ENCODE data around the gene PCGF1. TPM values are rescaled to one million over a fixed set of nuclear protein-coding genes. Genes with fewer than 3 reads are reported as not detected.

Gene PCGF1
- polyA plus RNA-seq, 4 donors: 26.4 to 33.3 (median 28.9) TPM

GRCh38 chr2:74516650-74517049 lies 9.2 kb upstream of the PCGF1 start:
- no peak for DNase-seq (ENCODE audit: low read depth in 4 of 4, low spot score in 2 of 4)

- DNase-seq (ENCODE audit: low read depth in 4 of 4, low spot score in 2 of 4): no peak
These were observed 8.6 kb upstream of the PCGF1 start for GRCh38 chr2:74515981-74516633.

DNA sequence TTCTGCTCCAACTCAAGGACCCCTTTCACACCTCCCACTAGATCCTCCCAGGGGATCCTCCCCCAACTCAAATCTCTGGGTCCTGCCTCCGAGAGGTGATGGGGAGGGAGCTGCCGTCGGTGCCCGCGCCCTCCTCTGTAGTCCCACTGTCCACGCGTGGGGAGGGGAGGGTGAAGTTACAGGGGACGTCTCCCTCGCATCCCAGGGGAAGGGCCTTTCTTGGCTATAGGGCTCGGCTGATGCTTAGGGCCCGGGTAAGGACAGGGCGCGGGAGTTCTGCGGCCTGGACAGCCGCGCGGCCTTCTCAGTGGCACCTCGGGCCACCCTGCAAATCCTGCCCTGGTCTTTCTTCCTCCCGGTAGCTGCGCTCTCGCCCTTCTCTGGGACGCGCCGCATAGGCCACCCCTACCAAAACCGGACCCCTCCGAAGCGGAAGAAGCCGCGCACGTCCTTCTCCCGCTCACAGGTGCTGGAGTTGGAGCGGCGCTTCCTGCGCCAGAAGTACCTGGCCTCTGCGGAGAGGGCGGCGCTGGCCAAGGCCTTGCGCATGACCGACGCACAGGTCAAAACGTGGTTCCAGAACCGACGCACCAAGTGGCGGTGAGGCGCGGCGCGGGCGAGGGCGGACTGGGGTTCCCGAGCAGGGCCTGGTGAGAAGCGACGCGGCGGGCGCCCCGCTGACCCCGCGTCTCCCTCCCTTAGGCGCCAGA lies 7.9 kb upstream of the PCGF1 start:
- no peak for DNase-seq (ENCODE audit: low read depth in 4 of 4, low spot score in 2 of 4)

DNA sequence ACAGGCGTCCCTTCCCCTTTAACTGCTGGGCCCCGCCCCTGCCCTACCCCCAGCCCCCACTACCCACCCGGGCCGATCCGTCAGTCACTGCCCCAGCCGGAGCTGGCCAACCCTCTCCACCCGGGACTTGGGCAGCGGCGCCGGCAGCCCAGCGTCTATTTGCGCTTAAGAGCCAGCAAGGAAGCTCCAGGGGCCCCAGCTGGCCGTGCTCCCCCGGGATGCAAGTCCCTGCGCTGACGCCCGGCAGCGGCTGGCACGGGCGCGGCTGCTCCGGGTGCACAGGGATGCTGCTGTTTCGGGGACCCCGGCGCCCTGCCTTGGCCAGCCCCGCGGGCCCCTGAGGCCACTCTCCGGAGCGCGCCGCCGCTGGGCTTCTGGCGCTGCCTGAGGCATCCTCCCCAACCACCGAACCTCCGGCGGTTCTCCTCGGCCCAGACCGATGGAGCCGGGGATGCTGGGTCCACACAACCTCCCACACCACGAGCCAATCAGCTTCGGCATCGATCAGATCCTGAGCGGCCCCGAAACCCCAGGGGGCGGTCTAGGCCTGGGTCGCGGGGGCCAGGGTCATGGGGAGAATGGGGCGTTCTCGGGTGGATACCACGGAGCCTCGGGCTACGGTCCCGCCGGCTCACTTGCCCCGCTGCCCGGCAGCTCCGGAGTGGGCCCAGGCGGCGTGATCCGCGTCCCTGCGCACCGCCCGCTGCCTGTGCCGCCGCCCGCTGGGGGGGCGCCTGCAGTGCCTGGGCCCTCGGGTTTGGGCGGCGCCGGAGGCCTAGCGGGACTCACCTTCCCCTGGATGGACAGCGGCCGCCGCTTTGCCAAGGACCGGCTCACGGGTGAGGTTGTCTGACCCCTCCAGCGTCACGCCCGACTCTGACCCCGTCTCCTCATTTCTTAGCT lies 7.1 kb upstream of the PCGF1 start, which contains the start of gene TLX2:
Gene TLX2 (plus strand): TSS at position 83 of the 903 bp plus-strand sequence. CDS start 357 bp downstream, at position 440.
- DNase-seq (ENCODE audit: low read depth in 4 of 4, low spot score in 2 of 4): no peak

- DNase-seq (ENCODE audit: low read depth in 4 of 4, low spot score in 2 of 4): no peak
These were observed 6.3 kb upstream of the PCGF1 start for GRCh38 chr2:74513605-74514367.

DNA sequence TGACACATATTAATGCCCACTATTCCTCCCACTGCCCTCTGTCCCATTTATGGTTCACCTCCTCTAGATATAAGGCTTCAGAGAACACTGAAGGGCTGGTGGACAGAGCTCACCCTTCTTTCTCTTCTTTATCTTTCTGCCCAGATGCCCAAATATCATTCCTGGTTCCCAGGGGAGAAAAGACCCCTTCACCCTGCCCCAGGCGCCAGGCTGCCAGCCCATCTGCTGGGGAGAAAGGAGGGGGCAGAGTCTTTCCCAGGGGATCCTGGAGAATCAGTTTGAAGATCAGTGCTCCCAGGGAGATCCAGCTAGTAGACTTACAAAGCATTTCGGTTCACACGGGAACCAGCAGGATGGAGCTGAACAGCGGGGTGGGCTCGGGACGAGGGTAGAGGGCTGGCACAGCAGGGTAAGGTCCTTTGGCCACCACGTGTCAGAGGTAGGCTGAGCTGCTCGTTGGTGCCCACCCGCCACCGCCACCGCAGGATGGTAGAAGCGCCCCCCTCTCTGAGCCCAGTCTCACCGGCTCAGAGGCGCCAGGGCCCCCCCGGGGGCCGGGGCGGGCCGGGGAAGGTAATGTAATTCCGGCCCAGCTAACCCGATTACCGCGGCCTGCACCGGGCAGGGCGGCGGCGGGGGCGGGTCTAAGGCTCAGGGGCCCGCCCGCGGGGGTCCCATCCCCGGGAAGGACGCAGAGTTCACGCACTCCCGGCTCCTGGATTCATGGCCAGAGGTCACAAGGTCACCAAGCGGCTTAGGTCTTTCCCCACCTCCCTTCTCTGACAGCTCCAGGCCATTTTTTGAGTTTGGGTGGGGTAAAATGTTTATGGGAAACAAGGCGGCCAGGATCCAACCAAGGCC lies 5.5 kb upstream of the PCGF1 start:
- DNase-seq (ENCODE audit: low read depth in 4 of 4, low spot score in 2 of 4): no peak

DNA sequence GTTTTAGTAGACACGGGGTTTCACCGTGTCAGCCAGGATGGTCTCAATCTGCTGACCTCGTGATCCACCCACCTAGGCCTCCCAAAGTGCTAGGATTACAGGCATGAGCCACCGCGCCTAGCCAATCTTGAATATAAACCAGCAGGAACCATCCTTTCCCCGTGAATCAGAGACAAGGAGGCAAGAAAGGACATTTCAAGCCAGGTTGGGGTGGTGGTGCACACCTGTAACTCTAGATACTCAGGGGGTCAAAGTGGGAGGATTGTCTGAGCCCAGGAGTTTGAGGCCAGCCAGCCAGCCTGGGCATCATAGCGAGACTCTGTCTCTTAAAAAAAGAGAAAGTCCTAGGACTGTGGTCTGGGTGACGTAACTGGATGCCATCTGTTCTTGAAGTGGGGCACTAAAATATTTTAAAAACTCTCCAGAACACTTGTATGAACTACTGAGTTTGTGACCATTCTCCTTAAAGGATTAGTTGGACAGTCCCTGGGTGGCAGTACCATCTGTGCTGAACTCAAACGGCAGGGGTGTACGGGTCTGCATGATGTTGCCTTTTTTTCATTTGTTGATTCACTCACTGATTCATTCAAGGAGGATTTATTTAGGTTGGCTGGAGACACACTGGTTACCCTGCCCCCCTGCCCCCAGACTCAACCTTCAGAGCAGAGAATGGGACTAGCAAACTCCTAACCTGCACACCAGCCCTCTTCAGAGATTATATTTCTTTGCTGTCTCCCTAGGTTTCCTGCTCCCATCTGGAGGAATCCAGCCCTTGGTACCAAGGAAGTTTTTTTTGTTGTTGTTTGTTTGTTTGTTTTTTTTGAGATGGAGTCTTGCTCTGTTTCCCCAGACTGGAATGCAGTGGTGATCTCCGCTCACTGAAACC lies 3.9 kb upstream of the PCGF1 start:
- no peak for DNase-seq (ENCODE audit: low read depth in 4 of 4, low spot score in 2 of 4)

DNA sequence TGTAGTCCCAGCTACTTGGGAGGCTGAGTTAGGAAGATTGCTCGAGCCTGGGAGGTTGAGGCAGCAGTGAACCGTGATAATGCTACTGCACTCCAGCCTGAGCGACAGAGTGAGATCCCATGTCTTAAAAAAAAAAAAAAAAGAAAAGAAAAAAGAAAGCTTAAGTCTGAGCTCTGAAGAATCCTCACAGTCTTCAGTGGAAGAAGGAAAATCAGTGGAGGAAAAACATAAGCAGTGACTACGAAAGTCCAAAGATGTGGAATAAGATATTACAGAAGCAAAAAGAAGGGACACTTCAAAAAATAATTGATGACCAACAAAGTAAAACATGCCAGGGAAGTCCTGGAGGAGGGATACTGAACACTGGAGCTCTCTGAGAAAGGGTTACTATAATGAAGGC lies 2.8 kb upstream of the PCGF1 start:
- DNase-seq (ENCODE audit: low read depth in 4 of 4, low spot score in 2 of 4): no peak

DNA sequence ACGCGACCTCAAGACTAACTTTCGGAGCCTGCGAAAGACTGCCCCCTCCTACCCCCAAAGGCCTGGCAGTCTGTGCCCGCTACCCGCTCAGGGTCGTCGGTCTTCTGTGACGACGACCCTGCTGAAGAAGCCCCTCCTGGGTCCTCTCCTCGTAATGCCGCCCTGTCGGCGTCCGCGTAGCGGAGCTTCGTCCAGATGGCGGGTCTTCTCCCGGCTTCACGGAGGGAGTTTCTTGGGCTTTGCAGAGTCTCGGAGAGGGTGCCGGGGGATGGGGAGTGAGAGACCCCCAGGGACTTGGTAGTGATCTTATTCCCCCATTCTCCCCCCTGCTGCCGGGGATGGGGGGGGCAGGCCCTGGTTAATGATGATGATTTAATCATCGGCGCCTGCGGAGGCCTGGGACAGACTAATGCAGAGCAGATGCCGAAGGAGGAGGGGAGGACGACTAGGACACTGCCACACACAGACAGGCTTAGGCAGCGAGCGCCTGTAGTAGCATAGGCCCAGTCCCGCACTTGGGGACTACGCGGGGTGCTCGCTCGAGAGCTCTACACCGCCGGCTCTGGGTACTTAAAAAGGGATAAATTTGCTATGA lies 528 bp upstream of the PCGF1 start:
- no peak for DNase-seq (ENCODE audit: low read depth in 4 of 4, low spot score in 2 of 4)

DNA sequence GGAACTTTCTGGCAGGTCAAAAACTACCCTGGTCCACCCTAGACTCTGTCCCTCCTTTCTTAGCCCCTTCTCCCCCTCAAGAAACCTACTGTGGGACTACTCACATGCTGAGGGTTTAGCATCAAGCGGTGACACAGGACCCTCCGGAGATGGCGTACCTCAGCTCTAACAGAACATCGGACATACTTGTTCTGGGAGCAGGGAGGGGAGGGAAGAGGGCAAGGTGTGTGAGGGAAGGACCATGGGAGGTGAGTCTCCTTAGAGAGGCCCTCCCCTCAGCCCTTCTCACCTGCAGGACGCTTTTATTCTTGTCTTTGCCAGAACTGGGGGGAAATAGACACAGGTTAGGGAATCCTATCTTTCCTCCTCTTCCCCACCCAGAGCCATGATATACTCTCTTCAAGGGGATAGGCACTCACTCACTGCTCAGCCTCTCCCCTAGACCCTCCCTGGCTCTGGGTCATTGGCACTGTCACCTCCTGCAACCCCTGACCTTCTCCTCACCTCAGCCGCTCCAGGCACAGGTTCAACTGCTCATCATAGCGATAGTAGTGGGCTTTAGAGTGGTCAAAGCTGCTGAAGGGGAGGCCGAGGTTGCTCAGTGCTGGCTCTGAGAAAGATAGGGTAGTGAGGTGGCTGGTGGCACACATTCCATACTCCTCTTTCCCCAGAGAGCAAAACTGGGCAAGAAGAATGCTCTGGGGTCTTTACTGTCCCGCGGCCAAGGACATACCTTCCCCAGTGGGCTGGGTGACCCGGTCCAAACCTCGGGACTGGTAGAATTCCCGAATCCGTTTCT lies 1.8 kb downstream of the PCGF1 start:
- DNase-seq (ENCODE audit: low read depth in 4 of 4, low spot score in 2 of 4): no peak

DNA sequence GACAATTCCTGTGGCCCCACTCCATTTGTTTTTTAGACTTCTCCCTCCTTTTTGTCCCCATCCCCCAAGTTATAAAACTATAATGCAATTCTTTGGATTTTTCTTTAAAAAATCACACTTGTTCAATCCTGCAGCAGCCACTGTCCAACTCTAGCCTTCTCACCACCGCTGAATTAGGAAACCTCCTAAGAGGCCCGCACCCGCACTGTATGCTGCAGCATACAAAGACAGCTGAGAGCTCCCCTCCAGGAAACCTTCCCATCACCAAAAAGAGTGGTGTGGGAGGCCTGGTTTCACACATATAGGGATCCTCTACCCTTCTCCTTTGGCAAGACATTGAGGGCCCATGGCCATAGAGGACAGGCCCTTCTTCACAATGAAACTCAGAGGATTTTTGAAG lies 2.9 kb downstream of the PCGF1 start:
- DNase-seq (ENCODE audit: low read depth in 4 of 4, low spot score in 2 of 4): no peak

GRCh38 chr2:74503506-74504475 lies 3.7 kb downstream of the PCGF1 start:
- no peak for DNase-seq (ENCODE audit: low read depth in 4 of 4, low spot score in 2 of 4)

DNA sequence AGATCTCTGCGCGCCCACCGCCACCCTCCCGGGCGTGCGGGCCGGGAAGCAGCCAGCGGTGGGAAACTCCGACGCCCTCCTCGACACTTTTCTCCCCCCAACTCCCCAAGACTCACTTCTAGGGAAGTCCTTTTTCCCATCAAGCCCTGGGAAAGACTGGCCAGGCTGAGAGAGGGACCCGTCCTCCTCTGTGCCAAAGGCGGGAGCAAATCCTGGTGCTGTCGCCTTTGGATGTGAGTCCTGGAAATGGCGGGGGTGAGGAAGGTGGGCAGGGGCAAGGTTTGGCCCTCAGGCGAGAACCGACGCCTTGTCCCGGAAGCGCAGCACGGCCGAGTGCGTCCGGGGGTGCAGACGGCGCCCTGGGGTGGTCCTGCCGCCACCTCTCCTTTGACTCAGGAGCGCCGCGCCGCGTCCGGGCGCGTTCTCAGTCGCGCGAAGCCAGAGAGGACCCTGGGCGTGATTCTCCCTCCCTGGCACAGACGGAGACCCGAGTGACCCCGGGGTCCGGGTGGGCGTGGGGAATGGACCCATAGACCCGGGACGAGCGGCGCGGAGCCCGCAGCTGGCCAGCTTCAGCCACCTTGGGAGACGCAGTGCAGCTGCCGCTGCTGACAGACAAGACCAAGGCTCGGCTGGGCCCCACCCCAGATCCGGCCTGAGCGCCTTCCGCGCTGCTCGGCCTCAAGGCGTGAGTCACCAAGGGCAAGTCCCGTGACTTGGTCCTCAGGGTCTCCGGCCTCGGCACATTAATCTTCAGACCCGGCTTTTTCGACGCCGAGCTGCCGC lies 4.6 kb downstream of the PCGF1 start:
- no peak for DNase-seq (ENCODE audit: low read depth in 4 of 4, low spot score in 2 of 4)

GRCh38 chr2:74502147-74502719 lies 5.3 kb downstream of the PCGF1 start:
- DNase-seq (ENCODE audit: low read depth in 4 of 4, low spot score in 2 of 4): no peak

Measured in left renal cortex interstitium (tissue), 4 donors.